ENCODE data around the gene RXRG.

RXRG gene

DNA sequence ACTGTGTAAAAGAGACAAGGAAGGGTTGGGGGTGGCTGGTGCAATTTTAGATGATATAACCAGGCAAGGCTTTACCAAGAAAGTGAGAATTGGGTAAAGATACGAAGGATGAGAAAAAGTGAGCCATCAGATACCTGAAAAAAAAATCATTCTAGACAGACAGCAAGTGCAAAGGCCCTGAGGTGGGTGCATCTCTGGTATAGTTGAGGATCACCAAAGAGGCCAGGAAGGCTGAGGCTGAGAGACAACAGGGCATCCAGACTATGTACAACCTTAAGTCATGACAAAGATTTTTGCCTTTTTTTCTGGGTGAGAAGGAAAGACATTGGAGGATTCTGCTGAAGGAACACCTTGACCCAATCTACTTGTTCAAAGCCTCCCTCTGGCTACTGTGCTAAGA, 29.9 kb downstream of the RXRG start:
- no peaks in the 10 kb centered on the region for H3K4me1 ChIP-seq (ENCODE audit: insufficient read depth, insufficient read length)
- no peaks in the 10 kb centered on the region for H3K27me3 ChIP-seq (ENCODE audit: insufficient read depth, insufficient read length)
- H3K9me3 ChIP-seq (ENCODE audit: insufficient read depth, low read length) = no peaks in the 10 kb centered on the region
- H3K9ac ChIP-seq (ENCODE audit: insufficient read length, low read depth) = no peak overlapping the region
- DNase-seq (ENCODE audit: low read depth, low spot score) = no peak
- H3K4me3 ChIP-seq (ENCODE audit: insufficient read length, low read depth) = no peak overlapping the region
- TF ChIP-seq SUZ12 (IDR thresholded peaks at IDR 0.05; ENCODE audit: extremely low read depth, insufficient read depth, insufficient read length) (no peak), YY1 (IDR thresholded peaks at IDR 0.05; ENCODE audit: insufficient read depth, insufficient read length) (no peak), ZNF274 (IDR thresholded peaks at IDR 0.05; ENCODE audit: low read depth, low read length) (no peak)
- H3K36me3 ChIP-seq (ENCODE audit: insufficient read depth, insufficient read length, low read length) = no peaks in the 10 kb centered on the region

DNA sequence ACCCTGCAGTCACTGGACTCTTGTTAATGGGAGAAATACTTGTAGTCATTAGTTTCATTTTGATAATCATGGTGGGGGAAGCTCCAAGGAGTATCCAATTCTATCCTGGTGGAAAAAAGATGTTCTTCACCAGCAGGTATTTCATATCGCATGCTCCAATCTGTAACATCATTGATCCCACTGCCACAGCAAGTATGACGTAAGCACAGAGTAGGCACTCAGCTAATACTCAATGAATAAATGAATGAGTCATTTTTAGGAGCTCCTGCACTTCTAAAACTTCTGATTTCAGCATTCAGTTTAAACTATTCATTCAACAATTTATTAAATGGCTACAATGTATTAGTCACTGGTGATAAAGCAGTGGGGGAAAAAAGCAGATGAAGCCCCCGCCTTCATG, 30.3 kb downstream of the RXRG start:
- Histone ChIP-seq H3K9me3 (ENCODE audit: insufficient read depth, low read length) (no peaks in the 10 kb centered on the region), H3K27me3 (ENCODE audit: insufficient read depth, insufficient read length) (no peaks in the 10 kb centered on the region), H3K36me3 (ENCODE audit: insufficient read depth, insufficient read length, low read length) (no peaks in the 10 kb centered on the region), H3K9ac (ENCODE audit: insufficient read length, low read depth) (no peak overlapping the region), H3K4me1 (ENCODE audit: insufficient read depth, insufficient read length) (no peaks in the 10 kb centered on the region), H3K4me3 (ENCODE audit: insufficient read length, low read depth) (no peak overlapping the region)
- no peak for DNase-seq (ENCODE audit: low read depth, low spot score)
- TF ChIP-seq ZNF274 (IDR thresholded peaks at IDR 0.05; ENCODE audit: low read depth, low read length) (no peak), YY1 (IDR thresholded peaks at IDR 0.05; ENCODE audit: insufficient read depth, insufficient read length) (no peak), SUZ12 (IDR thresholded peaks at IDR 0.05; ENCODE audit: extremely low read depth, insufficient read depth, insufficient read length) (no peak)

DNA sequence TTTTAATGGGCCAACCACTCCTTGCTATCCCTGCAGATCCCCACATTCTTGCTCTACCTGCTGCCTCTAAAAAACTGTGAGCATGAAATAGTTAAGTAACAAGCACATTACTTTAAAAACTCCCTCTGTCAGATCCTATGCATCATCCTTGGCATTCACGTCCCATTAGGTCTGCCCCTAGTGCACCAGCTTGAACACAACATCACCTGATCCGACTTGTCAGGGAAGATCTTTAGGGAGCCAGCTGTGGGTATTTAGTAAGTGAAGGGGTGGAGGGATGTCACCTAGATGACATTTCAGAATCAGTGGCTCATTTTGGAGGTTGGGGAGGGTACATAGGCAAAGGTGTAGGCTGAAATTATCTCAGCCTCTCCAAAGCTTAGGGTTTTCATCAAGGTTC, 33.5 kb downstream of the RXRG start:
- Histone ChIP-seq H3K9me3 (ENCODE audit: insufficient read depth, low read length) (no peaks in the 10 kb centered on the region), H3K4me3 (ENCODE audit: insufficient read length, low read depth) (no peak overlapping the region), H3K36me3 (ENCODE audit: insufficient read depth, insufficient read length, low read length) (no peaks in the 10 kb centered on the region), H3K4me1 (ENCODE audit: insufficient read depth, insufficient read length) (no peaks in the 10 kb centered on the region), H3K27me3 (ENCODE audit: insufficient read depth, insufficient read length) (no peaks in the 10 kb centered on the region), H3K9ac (ENCODE audit: insufficient read length, low read depth) (no peak overlapping the region)
- DNase-seq (ENCODE audit: low read depth, low spot score) = no peak
- TF ChIP-seq YY1 (IDR thresholded peaks at IDR 0.05; ENCODE audit: insufficient read depth, insufficient read length) = no peak
- TF ChIP-seq ZNF274 (IDR thresholded peaks at IDR 0.05; ENCODE audit: low read depth, low read length) = no peak
- no peak for TF ChIP-seq SUZ12 (IDR thresholded peaks at IDR 0.05; ENCODE audit: extremely low read depth, insufficient read depth, insufficient read length)

DNA sequence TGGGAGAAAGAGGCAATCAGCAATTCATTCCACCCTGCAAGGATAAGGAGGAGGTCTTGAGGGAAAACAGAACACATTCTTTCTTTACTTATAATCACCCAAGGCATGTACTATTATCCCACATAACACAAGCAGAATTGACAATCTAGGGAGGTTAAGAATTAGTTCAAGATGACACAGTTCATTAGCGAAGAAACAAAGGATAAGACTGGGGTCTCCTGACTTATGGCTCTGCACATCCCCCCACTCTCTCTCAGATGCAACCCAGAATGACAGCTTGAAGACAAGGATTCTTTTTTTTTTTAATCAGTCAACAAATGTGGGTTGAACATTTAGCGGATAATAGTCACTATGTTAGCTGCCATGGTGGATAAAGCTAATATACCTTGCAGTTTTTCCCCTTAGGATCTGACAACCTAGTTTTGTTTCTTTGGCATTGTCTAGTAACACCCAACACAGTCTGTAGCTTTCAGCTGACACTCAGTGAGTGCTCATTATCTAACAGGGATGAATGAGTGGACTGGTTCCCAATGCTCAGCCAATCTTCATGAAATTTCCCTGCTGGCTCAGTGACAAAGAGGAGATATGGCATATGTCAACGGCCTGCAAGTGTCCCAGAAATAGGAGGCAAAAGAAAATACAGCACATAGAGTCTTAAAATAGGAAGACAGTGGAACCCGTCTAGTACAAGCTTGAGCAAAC, 35.1 kb downstream of the RXRG start:
- no peak for DNase-seq (ENCODE audit: low read depth, low spot score)
- no peaks in the 10 kb centered on the region for H3K27me3 ChIP-seq (ENCODE audit: insufficient read depth, insufficient read length)
- H3K36me3 ChIP-seq (ENCODE audit: insufficient read depth, insufficient read length, low read length) = no peaks in the 10 kb centered on the region
- no peaks in the 10 kb centered on the region for H3K9me3 ChIP-seq (ENCODE audit: insufficient read depth, low read length)
- H3K4me1 ChIP-seq (ENCODE audit: insufficient read depth, insufficient read length) = no peaks in the 10 kb centered on the region
- no peak overlapping the region for H3K9ac ChIP-seq (ENCODE audit: insufficient read length, low read depth)
- H3K4me3 ChIP-seq (ENCODE audit: insufficient read length, low read depth) = no peak overlapping the region
- TF ChIP-seq YY1 (IDR thresholded peaks at IDR 0.05; ENCODE audit: insufficient read depth, insufficient read length) = no peak
- TF ChIP-seq SUZ12 (IDR thresholded peaks at IDR 0.05; ENCODE audit: extremely low read depth, insufficient read depth, insufficient read length) = no peak
- no peak for TF ChIP-seq ZNF274 (IDR thresholded peaks at IDR 0.05; ENCODE audit: low read depth, low read length)

DNA sequence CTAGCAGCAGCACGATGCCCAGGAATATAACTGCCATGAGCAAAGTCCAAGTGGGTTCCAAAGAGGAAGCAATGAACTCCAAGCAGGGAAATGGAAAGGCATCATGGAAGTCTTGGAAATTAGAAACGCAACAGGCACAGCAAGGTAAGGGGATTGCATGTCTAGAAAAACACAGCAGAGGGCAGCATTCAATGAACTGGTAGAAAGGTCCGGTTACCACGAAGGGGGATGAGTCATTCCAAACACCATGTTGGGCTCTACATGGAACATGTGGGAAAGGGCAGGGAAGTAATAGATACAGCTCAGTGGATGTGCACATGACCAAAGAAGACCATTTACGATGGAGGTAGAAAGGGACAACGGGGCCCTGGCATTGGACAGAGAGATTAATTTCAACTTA, 36.4 kb downstream of the RXRG start:
- Histone ChIP-seq H3K27me3 (ENCODE audit: insufficient read depth, insufficient read length) (no peaks in the 10 kb centered on the region), H3K9ac (ENCODE audit: insufficient read length, low read depth) (no peak overlapping the region), H3K36me3 (ENCODE audit: insufficient read depth, insufficient read length, low read length) (no peaks in the 10 kb centered on the region), H3K9me3 (ENCODE audit: insufficient read depth, low read length) (no peaks in the 10 kb centered on the region), H3K4me1 (ENCODE audit: insufficient read depth, insufficient read length) (no peaks in the 10 kb centered on the region), H3K4me3 (ENCODE audit: insufficient read length, low read depth) (no peak overlapping the region)
- TF ChIP-seq SUZ12 (IDR thresholded peaks at IDR 0.05; ENCODE audit: extremely low read depth, insufficient read depth, insufficient read length) (no peak), YY1 (IDR thresholded peaks at IDR 0.05; ENCODE audit: insufficient read depth, insufficient read length) (no peak), ZNF274 (IDR thresholded peaks at IDR 0.05; ENCODE audit: low read depth, low read length) (no peak)
- DNase-seq (ENCODE audit: low read depth, low spot score) = peak; percentile 58

DNA sequence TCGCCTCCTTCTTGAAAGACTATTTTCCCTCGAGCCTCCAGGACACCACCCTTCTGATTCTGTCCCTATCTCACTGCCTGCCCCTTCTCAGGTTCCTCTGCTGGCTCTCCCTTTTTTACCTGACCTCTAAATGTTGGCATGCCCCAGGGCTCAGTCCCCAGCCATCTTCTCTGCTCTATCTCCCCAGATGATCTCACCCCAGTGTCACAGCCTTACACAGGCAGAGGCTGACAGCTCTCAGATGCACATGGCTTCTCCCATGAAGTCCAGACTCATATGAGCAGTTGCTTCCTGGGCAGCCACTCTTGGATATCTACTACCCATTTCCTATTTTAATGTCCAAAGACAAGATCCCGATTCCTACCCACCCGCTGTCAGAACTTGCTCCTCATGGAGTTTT, 37.5 kb downstream of the RXRG start:
- Histone ChIP-seq H3K9ac (ENCODE audit: insufficient read length, low read depth) (no peak overlapping the region), H3K9me3 (ENCODE audit: insufficient read depth, low read length) (no peaks in the 10 kb centered on the region), H3K4me1 (ENCODE audit: insufficient read depth, insufficient read length) (no peaks in the 10 kb centered on the region), H3K4me3 (ENCODE audit: insufficient read length, low read depth) (no peak overlapping the region), H3K27me3 (ENCODE audit: insufficient read depth, insufficient read length) (no peaks in the 10 kb centered on the region), H3K36me3 (ENCODE audit: insufficient read depth, insufficient read length, low read length) (no peaks in the 10 kb centered on the region)
- no peak for DNase-seq (ENCODE audit: low read depth, low spot score)
- TF ChIP-seq ZNF274 (IDR thresholded peaks at IDR 0.05; ENCODE audit: low read depth, low read length) = no peak
- TF ChIP-seq YY1 (IDR thresholded peaks at IDR 0.05; ENCODE audit: insufficient read depth, insufficient read length) = no peak
- TF ChIP-seq SUZ12 (IDR thresholded peaks at IDR 0.05; ENCODE audit: extremely low read depth, insufficient read depth, insufficient read length) = no peak

DNA sequence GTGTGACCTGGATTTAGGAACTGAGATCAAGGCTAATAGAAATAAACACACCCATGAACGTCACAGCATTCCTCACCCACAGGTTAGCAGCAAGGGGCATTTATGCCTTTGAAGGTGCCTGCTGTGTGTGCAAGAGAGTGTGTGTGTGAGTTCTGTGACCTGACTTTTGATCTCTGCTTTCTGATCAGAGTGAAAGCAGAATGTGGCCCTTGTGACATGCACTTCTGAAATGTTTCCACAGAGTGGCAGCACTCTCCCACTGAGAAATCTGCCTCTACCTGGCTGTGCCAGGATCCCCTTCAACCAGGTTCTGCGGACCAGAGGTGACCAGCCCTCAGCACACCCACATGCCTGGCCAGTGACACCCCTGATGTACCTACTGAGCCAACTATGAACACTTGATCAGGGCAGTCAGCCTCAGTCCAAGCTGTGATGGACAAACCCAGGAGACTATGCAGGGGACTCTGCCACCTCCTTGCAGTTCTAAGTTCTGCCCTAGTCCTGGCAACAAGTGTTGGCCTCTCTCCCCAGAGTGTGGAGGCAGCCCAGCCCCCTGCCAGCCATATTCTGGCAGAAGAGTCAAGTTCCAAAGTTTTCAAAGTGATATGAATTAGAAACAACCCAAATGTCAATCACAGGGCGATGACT, 41.0 kb downstream of the RXRG start:
- H3K9me3 ChIP-seq (ENCODE audit: insufficient read depth, low read length) = no peaks in the 10 kb centered on the region
- no peak overlapping the region for H3K9ac ChIP-seq (ENCODE audit: insufficient read length, low read depth)
- H3K4me1 ChIP-seq (ENCODE audit: insufficient read depth, insufficient read length) = peaks cover 1% of the 10 kb centered on the region
- TF ChIP-seq YY1 (IDR thresholded peaks at IDR 0.05; ENCODE audit: insufficient read depth, insufficient read length) (no peak), ZNF274 (IDR thresholded peaks at IDR 0.05; ENCODE audit: low read depth, low read length) (no peak), SUZ12 (IDR thresholded peaks at IDR 0.05; ENCODE audit: extremely low read depth, insufficient read depth, insufficient read length) (no peak)
- no peaks in the 10 kb centered on the region for H3K36me3 ChIP-seq (ENCODE audit: insufficient read depth, insufficient read length, low read length)
- DNase-seq (ENCODE audit: low read depth, low spot score) = peak; percentile 55
- no peak overlapping the region for H3K4me3 ChIP-seq (ENCODE audit: insufficient read length, low read depth)
- H3K27me3 ChIP-seq (ENCODE audit: insufficient read depth, insufficient read length) = no peaks in the 10 kb centered on the region
